Stimulated activated naive CD8-positive, alpha-beta T cell treated with anti-CD3 and anti-CD28 coated beads, Interleukin-15, Interleukin-2, amounts not matched to agents 100 U/mL and 50 U/mL, for 24 hours (primary cell): ENCODE results near the gene GPR137B.

Experiments used
- ATAC-seq: fragments of 150-1000 bp; cut with Tn5 transposase; one replicate; pipeline ENCODE4 v1.10.0; 2021
- DNase-seq: peaks from one replicate; pipeline ENCODE4 v3.0.0; 2021

The GPR137B gene

DNA sequence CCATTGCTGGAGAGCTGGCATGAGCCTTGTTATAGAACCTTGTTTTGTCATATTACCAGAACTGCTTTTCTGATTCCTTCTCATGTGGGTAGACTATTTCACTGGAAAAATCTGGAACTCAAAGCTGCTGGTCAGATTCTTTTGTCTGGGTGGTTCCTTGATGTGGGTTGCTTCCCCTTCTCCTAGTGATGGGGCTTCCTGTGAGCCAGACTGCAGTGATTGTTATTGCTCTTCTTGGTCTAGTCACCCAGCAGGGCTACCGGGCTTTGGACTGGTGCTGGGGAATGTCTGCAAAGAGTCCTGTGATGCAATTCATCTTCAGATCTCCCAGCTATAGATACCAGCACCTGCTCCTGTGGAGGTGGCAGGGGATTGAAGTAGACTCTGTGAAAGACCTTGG is 59.4 kb downstream of the GPR137B start:
- no peak for ATAC-seq

DNA sequence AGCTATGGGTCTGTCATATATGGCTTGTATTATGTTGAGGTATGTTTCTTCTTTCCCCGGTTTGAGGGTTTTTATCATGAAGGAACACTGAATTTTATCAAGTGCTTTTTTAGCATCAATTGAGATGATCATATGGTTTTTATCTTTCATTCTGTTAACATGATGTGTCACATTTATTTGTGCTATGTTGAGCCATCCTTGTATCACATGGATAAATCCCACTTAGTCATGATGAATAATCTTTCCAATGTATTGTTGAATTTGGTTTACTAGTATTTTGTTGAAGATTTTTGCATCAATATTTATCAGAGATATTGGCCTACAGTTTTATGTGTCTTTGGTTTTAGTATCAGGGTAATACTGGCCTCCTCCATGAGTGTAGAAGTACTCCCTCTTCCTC is 61.7 kb downstream of the GPR137B start:
- no peak for ATAC-seq
- DNase-seq = no peak

More for the DNA sequence above, 59.4 kb downstream of the GPR137B start:
- no peak for DNase-seq

DNA sequence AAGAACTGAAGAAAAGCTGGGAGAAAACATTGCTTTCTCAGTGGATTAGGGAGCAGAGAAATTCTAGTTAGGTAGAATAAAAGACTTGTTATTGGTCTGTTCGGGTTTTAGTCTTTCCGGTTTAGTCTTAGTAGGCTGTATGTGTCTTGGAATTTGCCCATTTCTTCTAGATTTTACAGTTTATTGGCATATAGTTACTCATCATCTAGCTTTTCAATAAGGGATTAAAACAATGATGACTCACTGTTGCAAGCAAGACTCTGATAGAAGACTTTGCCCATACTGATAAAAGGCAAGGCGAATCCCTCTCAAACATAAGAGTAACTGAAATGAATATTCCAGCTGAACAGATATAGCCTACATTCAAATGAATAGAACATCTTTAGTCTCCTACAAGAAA is 62.3 kb downstream of the GPR137B start:
- DNase-seq (no peak), ATAC-seq (no peak)

DNA sequence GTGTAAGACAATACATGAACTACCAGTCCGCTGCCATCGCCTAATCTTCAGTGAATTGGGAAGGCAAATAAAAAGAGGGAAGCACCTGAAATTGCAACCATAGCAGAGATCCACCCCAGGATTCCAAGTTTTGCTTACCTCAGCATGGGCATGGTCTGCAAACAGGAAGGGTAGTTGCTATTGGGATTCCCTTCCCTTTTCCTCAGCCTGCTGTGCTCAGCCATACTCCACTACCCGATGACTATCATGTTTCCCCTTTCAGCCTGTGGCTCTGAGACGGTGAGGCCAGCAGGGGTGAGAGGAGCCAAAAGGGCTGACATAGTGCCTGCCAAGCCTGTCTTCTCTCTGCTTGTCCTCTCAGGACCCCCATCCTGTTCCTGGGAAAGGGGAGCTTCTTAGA is 64.2 kb downstream of the GPR137B start:
- ATAC-seq = no peak
- DNase-seq = no peak

DNA sequence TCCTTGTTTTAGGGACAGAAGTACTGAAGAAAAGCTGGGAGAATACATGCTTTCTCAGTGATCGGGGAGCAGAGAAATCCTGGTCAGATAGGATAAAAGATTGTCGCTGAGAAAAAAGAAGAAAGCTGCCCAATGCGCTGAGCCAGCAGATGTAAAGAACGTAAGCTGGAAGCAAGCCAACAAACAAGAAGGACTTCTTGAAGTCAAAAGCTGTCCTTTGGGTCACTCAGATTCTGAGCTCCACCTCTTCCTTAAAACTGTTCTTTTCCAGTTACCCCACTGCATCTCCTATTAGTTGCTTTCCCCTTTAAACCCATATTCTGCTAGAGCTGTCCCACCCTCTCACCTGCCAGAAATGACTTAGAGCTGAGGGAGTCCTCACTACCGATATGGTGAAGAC is 64.8 kb downstream of the GPR137B start:
- DNase-seq = no peak
- ATAC-seq = no peak

DNA sequence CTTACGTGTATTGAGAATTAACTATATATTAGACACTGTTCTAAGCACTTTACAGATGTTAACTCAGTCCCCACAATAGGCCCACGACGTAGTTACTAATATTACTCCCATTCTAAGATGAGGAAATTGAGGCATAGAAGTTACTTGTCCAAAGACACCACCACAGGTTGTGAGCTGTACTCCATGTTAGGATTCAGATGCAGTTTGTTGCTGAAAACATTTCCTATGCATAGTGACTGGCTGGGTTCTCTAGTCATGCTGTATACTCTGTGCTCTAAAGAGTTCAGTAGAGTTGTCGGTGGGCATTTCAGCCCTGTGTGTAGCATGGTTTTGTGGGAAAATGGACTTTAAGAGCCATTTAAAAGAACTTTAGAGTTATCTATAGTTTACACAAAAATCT is 65.2 kb downstream of the GPR137B start:
- DNase-seq (no peak), ATAC-seq (no peak)

DNA sequence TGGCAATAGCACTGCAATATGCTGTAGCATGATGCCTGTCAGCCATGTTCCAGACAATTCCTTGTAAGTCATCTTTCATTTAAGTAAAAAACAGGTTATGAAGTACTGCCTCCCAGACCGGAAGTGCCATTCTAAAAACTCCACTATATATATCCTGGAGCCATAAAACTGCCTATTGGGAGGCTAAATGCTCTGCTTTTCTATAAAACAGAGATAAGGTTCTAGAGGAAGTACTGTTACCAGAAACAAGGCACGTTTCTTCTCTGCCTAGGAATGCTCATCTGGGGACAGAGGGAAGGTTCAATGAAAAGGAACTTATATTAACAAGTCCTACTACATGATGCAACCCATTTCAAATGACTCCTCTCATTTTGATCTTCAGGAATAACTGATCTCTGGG is 66.8 kb downstream of the GPR137B start:
- ATAC-seq (no peak), DNase-seq (no peak)

DNA sequence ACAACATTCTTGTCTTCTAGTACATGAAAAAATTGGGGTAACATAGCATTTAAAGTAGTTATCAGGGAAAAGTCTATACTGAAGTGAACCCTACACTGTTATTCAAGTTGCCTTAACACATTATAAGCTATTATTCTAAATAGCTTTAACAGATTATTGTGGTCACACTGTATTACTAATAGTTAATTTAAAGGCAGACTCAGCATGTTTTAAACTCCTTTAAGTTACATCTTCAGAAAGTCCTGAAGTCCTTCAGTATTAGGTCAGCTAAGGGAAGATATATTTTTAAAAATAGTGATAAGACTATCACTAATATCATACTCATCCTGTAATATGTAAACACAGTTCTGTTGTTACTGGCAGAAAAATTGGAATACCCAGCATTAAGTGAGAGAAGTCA is 67.4 kb downstream of the GPR137B start:
- no peak for ATAC-seq
- no peak for DNase-seq

DNA sequence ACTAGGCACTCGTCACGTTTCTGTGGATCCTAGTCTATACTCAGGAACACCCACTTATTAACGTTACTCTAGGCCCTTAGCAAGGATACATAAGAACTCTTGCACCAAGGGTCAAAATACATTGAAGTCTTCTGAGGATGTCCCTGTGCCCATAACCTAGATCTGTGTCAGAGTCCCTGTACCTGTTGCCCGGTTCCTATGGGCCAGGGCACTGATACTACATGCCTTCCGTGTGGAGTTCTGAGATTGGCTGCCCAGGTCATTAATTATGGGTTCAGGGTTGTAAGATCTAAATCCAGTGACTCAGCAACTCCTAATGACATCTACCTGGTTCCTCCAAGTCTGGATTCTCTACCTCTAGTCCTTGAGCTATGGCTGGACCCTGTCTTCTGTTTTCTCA is 69.5 kb downstream of the GPR137B start:
- DNase-seq (no peak), ATAC-seq (no peak)

DNA sequence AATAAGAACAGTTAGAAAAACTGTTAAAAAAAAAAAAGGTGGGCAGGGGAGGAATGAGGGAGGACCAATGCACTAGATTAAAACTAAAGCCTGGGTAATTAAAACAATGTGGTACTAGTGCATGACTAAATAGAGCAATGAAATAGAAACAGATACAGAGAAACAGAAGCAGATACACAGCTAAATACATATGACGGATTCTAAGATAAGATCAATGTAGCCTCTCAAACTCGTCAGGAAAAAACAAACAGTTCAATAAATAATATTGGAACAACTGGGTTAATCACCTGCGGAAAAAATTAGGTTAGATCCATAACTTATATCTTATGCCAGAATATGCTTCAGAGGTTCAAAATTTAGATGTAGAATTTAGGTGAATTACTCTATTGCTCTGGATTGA is 71.2 kb downstream of the GPR137B start:
- DNase-seq (no peak), ATAC-seq (no peak)

DNA sequence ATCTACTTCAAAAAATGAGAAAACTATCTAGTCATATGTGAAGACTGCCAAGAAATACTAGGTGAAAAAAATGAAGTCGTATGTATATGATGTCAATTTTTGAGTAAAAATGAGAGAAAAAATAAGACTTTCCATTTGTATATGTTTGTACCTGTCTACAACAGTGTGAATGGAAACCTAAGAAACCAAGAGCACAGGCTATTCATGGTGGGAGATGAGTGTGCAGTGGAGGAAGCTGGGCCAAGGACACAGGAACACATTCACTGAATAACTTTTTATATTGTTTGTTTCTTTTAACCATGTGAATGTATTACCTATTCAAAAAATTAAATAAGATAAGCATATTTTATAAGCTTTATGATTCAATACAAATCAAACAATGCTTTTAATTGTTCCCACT is 72.4 kb downstream of the GPR137B start:
- ATAC-seq (peak; percentile 32), DNase-seq (no peak)

DNA sequence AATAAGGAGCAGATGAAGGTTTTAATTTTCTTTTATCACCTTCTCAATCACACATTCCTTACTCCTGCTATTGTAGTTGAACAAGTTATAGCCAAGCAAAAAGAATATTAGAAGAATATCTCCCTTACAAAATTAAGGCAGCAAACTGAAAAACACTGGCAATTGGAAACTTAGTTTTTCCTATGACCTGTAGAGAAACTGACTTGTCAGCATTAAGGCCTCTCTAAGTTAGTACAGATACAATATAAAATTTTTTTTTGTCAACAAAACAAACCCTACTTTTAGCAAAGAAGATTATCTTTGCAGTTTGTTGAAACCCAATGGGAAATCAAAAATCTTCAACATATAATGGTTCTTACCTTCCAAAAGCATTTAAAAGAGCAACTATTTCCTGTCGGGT is 78.1 kb downstream of the GPR137B start:
- DNase-seq (no peak), ATAC-seq (no peak)

DNA sequence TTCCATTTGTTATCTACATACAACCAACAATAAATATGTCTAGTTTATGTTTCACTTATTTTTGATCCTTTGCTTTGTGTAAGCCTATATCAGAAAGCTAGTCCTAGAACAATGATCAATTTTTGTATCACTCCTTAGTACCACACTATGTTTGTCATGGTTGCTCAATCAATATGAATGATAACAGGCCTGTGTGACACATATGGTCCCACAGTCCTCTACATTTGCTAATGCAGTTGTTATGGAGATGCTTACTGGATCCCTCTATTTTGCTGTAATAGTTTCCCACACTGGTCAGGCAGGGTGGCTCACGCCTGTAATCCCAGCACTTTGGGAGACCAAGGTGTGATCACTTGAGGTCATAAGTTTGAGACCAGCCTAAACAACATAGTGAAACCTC is 80.3 kb downstream of the GPR137B start:
- no peak for DNase-seq
- ATAC-seq = no peak

DNA sequence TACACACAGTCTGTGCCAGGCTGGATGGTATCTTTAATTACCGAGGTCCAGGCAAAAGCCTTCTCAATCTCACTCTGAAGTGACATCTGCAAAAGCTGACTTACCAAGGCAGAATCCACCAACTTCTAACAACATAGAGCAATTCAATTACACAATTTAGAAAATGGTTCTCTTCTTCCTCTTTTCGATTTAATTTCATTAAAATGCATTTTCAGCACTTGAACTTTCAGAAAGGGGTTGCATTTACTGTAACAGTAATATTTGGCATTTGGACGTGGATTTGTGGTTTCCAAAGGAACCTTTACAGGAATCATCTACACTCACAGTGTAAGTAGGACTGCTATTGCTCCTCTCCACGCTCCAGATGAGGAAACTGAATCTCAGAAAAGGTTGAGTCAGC is 86.1 kb downstream of the GPR137B start:
- DNase-seq = no peak
- no peak for ATAC-seq

DNA sequence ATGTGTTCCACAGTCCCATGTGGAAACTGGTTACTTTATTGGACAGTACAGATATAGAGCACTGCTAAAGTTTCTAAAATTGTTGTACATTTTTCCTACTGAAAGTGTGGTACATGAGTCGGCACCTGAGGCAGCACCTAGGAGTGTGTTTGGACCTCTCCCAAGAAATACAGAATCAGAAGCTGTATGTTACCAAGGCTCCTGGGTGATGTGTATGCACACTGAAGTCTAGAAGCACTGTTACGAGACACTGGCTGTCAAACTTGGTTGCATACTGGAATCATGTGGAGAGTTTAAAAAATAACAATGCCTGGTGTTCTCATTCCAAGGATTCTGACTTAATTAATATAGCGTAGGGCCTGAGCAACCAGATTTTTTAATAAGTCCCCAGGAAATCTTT is 92.8 kb downstream of the GPR137B start:
- ATAC-seq (no peak), DNase-seq (no peak)

DNA sequence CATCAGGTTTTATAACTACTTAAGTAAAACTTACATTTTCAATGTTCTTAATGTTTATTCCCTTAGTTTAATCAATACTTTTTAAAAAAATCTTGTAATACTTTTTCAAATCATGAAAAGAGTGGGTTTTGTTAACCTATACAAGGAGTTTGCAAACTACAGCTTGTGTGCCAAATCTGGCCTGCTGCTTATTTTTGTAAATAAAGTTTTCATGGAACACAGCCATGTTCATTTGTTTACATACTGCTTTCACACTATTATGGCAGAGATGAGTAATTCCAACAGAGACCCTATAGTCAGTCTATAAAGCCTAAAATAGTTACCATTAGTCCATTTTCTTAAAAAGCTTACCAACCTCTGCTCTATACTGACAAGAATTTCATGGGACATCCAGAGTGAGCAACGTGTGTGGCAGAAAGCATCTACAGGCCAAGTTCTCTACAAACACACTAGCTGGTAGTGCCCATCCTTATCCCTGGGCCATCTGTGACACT is 96.8 kb downstream of the GPR137B start:
- ATAC-seq = no peak
- DNase-seq = no peak

DNA sequence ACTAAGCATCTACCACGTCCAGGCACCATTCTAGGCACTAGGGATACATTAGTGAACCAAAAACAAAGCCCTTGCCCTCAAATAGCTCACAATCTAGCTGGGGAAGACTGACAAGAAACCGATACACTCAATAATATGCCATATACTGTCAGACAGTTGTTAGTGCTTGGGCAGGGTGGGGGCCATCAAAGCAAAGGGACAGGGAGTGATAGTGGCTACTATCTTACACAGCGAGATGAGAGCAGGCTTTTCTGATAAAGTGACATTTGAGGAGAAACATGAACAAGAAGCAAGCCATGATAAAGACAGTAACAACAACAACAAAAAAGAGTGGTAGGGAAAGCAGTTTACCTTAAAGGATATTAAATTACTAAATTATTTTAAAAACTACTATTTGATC is 98.3 kb downstream of the GPR137B start:
- ATAC-seq (no peak), DNase-seq (no peak)

DNA sequence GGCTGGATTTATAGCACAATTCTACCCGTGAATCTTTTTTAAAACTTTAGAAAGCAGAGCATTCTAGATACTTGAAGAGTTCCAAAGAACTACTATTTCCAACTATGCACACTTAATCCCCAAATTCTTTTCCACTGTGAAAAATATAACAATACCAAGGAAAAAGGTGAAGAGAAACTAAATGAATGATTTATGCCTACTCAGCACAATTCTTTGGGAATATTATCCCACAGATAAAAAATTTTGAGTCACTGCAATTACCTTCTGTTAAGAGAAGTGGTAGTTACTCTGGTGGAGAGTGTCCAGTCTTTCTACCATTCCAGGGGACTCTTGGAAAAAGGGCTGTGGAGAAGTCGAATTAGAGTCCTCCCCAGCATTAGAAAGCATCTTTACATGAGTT is 100.2 kb downstream of the GPR137B start:
- ATAC-seq (no peak), DNase-seq (no peak)

DNA sequence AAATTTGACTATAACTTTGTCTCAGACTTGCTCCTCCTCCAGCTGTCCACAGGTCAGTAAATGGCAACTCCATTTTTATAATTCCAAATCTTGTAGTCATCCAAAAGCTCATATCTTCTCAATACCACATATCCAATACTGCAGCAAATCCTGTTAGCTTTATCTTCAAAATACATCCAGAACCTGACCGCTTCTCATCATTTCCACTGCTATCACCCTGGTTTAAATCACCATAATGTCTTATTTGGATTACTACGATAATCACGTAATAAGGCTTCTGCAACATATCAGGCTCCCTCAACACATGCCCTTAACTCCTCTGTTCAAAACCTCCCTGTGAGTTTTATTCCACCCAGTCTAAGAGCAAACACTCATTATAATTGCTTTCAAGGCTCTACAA is 104.9 kb downstream of the GPR137B start:
- DNase-seq (no peak), ATAC-seq (no peak)

DNA sequence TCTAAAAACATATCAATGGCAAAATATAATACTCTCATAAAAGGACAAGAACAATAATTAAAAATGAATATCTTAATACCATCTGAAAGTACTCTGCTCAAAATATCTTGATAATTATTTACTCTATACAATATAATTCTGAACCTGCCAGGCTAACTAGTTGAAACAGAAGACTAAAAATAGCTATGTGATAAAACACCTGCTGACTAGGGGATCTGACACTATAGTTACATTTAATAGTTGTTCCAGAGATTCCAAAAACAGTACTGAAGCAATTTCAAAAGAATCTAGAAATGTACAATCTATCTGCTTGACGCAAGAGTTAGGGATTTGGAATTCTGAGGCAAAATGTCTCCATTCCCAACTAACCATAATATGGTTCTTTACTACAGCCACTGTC is 109.2 kb downstream of the GPR137B start:
- DNase-seq (no peak), ATAC-seq (no peak)

DNA sequence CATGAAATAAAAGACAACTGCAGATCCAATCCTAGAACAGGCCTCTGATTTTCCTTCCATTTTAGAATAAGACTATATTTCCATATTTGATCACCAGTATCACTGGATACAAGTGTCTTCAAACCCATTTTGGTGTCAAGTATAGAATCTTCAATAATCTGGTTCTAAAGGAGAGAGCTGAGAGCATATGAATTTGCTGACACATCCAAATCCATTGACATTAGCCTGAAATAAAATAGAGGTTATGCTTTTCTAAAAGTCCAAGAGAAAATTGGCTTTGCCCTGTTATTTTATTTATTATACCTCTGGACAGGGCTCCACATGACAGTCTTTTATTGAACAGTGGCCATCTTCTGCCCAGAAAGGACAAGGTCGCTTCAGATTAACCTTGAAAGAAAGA is 110.8 kb downstream of the GPR137B start:
- no peak for ATAC-seq
- no peak for DNase-seq

DNA sequence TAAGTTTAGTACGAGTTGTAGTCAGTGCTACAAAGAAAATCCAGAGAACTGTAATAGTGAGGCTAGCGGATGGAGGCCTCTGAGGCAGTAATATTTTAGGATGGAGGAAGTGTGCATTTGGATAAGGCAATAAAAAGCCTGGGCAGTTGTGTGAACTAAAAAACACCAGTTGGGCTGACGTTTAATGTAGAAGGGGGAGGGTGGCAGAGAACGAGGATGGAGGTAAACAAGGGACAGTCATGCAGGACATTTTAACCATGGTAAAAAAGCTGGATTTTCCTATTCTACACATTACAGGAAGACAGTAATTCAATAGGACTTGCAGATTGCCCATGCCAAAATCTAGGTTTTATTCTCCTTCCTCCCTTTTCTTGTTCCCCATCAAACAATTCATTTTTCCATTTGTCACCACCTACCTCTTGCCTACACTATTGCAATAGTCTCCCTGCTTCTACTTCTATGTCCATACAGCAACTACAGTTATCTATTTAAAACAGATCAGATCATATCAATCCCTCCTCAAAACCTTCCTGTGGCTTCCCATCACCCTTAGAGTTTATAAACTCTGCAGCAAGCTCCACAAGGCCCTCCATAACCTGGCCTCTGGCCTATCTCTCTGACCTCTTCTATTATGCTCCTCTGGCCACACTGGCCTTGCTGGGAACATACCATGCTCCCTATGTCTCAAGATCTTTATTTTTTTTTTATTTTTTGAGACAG is 111.7 kb downstream of the GPR137B start:
- ATAC-seq = no peak

DNA sequence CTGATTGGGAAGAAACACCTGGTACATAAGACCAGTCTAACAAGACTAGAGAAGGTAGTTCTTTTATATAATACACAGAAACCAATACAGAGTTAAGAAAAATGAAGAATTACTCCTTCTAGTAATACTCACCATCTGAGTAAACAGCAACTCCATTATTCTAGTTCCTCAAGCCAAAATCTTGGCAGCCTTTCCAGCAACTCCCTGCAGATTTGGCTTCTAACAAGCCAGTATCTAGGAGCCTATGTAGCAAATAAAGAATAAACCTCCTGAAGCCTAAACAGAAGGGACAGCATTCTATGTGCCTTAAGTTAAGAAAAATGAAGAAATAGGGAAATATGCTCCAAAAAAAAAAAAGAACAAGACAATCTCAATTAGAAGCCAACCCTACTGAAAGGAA is 114.9 kb downstream of the GPR137B start:
- ATAC-seq (no peak), DNase-seq (no peak)

More for the DNA sequence above, 111.7 kb downstream of the GPR137B start:
- no peak for DNase-seq

DNA sequence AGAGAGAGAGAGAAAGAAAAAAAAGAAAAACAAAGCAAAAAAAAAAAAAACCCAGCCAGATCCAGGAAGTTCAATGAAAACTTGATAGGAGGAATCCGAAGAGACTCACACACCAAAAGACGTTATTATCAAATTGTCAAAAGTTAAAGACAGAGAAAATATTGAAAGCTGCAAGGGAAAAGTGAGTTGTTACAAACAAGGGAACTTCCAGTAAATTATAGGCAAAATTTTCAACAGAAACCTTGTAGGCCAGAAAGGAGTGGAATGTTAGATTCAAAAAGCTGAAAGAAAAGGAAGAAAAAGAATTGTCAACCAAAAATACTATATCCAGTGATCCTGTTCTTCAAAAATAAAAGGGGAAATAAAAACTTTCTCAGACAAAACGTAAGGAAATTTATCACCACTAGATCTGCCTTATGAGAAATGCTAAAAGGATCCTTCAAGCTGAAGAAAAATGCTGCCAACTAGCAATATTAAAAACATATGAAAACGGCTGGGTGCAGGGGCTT is 115.8 kb downstream of the GPR137B start:
- DNase-seq (no peak), ATAC-seq (no peak)
